Stimulated activated CD8-positive, alpha-beta memory T cell treated with anti-CD3 and anti-CD28 coated beads, Interleukin-12 subunit alpha, Interleukin-12 subunit beta, amount 100 ng/mL, for 24 hours (primary cell): ENCODE data around the gene STYXL2.

Source experiments
- DNase-seq: peaks from one replicate; pipeline ENCODE4 v3.0.0-alpha.2; 2020; ENCODE audit errors: extremely low read depth

STYXL2 gene

GRCh38 chr1:167135281-167135840 lies 41.5 kb downstream of the STYXL2 start:
- no peak for DNase-seq

- DNase-seq, result no peak
Measured at GRCh38 chr1:167136191-167136614, 42.3 kb downstream of the STYXL2 start.

- DNase-seq, result no peak
Measured at GRCh38 chr1:167136806-167137205, 42.9 kb downstream of the STYXL2 start.

GRCh38 chr1:167137332-167137781 lies 43.5 kb downstream of the STYXL2 start:
- no peak for DNase-seq

DNA sequence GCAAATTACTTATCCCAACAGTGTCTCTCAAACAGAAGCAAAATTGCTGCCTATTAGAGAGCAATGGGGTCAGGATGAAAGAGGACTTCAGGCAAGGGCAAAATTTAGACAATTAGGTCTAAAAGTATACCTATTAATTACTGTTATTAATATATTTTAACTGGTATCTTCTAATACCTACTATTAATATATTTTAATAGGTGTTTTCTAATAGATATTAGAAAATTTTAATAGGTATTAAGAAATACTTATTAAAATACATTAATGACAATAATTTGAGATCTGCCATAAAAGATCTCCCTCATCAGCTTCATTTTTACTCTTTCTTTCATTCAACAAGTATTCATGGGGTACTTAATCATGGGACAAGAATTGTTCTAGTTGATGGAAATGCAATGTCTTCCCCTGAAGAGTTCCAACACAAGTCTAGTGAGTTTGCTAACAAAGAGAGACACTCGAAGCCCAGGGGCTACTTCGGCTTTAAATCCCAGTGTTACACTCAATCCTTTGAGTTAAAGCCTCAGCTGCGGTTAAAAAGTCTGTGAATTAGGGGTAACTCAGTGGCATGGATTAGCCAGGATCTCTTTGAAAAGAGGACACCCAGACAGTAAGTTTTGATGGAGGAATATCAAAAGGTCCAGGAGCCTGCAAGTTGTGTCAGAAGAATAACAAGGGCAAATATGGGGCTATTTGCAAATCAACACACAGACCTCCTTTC lies 44.1 kb downstream of the STYXL2 start:
- DNase-seq, result no peak

DNA sequence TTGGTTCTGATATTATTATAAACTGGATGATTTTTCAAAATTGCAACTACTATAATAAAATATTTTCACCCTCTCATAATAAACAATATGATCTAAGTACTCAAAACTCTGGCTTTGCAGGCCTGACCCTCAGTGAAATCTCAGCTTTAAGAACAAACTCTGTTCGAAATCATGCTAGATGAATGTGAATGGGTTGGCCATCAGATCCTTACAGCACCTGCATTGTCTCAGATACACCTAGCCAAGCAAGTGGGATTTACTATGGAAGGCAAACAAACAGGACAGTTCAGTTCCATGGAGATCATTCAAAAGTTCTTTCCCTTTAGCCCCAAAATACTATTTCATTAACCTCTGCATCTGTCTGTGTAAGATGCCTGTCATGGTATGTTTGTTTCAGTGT lies 44.8 kb downstream of the STYXL2 start:
- no peak for DNase-seq

DNA sequence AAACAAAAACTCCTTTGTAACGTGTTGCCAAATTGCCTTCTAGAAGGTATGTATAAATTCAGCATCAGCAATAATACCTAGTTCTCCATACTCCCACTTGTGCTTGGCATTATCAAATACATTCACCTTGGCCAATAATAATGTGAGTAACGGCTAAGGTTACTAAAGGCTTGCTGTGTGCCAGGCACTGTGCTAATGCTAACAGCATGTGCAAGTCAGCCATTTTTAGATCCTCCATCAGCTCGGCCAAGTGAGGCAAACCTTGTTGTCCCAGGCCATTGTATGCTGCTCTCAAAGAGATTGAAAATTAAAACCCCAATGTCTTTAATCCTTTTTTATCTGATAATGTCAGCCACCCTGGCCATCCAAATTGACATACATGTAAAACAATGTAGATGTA lies 48.1 kb downstream of the STYXL2 start:
- DNase-seq, result no peak
